ENCODE results near the gene IFT25.
"Not testable (repeated sequence)": the region's sequence is repeated elsewhere in the genome, so short reads cannot be mapped to it uniquely, and the experiment has no call there.

Gene IFT25

DNA sequence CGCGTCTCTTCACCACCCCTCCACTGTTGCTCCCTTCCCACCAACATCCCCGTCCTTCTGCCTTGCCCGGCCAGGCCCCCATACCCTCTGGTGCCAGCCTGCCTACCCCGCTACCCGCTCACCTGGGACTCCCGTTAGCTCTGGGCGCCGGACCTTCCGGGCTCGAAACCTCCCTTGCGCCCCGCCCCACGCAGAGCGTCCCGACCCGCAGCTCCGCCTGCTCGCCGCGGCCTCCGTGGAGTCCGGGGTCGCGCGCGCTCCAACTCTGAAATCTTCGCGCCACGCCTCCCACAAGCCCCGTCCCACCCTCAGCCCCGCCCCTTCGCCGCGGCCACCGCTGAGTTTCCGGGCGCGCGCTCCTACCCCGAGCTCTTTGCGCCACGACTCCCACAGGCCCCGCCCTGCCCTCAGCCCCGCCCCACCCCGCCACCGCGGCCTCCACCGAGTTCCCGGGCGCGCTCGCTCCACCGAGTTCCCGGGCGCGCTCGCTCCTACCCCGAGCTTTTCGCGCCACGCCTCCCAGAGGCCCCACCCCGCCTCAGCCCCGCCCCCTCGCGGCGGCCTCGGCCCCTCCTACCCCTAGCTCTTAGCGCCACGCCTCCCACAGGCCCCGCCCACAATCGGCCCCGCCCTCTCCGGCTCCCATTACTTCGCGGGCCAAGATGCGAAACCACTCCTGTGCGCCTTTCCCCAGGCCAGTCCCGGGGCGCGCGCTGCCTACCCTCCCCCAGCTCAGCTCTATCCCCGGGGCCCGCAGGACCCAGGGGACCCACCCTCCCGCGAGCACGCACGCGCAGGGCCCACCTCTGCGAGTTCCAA, at the start of gene IFT25:
Gene IFT25, minus strand, starts transcription at position 267 of the 819 bp plus-strand sequence. CDS start 5,617 bp downstream, outside the sequence.
- DNase-seq (ENCODE audit: low read depth): peak; percentile 96

DNA sequence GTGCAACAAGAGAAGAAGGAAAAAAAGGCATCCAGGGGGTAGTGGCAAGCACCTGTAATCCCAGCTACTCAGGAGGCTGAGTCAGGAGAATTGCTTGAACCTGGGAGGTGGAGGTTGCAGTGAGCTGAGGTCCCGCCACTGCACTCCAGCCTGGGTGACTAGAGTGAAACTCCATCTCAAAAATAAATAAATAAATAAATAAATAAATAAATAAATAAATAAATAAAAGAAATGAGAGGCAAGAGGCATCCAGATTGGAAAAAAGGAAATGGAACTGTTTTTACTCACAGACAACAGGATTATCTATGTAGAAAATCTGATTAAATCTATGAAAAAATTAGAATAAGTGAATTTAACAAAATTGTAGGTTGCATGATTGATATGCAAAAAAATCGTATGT, 49.0 kb upstream of the IFT25 start:
- not testable (repeated sequence) for DNase-seq (ENCODE audit: low read depth)

DNA sequence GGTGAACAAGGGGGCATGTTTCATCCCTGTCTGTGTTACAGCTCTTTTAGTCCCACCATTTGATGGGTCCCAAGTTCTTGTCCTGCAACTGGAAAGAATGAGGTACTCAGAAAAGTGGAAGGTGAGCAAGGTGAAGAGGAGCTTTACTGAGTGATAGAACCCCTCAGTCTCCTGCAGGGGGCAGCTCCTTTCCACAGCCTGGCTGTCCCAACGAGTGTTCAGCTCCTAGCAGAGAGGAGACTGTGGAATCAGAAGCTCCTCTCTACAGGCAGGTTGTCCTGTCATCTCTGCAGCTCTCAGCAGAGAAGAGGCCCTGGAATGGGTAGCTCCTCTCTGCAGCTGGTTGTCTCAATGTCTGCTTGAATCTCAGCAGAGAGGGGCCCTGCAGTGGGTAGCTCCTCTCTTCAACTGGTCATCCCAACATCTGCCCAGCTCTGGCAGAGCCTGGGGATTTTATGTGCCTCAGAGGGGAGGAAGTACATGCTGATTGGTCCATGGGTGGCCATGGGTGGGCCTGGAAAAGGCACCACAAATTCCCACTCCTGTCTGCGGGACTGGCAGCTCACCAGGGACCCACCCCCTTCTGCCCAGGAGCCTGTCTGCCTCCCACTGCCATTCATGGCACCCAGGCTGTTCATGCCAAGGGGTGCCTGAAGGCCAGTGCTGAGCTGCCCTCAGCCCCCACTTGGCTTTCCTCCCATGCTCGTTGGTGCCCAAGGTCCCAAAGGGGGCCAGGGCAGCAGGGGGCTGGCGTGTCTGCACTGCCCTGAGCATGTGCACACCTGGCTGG, 46.8 kb upstream of the IFT25 start:
- DNase-seq (ENCODE audit: low read depth): peak; percentile 18

DNA sequence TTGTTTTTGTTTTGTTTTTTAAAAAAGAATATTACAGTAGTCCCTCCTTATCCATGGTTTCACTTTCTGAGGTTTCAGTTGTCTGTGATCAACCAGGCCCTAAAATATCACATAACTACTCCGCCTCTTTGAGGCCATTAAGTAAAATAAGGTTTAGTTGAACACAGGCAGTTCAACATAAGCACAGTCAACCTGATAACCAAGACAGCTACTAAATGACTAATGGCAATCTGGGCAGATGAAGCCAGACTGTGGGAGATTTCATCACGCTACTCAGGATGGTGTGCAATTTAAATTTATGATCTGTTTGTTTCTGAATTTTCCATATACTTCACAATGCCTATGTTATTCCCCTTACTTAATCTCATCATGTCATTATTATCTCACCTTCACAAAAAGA, 42.4 kb upstream of the IFT25 start:
- DNase-seq (ENCODE audit: low read depth): peak; percentile 44

DNA sequence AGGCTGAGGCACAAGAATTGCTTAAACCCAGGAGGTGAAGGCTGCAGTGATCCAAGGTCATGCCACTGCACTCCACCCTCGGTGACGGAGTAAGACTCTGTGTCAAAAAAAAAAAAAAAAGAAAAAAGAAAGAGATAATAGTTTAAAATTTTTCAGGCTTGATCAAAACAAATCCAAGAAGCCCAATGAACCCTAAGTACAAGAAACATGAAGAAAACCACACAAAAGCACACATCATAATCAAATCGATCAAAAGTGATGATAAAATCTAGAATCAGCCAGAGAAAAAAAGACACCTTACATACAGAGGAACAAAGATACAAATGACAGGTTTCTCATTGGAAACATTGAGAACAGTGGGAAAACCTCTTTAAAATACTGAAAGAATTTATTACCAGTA, 41.0 kb upstream of the IFT25 start:
- DNase-seq (ENCODE audit: low read depth): no peak

DNA sequence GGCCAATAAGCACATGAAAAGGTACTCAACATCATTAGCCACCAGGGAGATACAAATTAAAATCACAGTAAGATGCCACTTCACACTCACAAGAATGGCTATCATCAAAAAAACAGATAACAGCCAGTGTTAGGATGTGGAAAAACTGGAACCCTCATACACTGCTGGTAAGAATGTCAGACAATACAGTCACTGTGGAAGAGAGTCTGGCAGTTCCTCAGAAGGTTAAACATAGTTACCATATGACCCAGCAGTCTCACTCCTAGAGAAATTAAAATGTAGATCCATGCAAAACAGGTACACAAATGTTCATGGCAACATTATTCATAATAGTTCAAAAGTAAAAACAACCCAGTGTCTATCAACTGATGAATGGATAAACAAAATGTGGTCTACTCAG, 39.2 kb upstream of the IFT25 start:
- DNase-seq (ENCODE audit: low read depth): no peak

DNA sequence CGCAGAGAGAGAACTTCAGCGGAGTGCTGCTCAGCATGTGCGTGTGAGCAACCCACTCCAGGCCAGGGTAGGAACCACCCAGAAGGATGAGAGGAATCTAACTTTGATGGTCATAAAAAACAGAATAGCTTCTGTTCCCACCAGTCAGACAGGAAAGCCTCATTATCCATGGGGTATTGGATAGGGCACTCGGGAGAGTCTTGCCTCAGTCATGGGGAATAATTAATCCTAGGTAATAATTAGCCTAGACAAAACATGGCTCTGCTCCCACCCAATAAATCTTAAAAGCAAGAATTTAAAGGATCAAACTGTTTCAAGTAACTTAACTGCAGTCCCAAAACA, 37.2 kb upstream of the IFT25 start:
- no peak for DNase-seq (ENCODE audit: low read depth)

DNA sequence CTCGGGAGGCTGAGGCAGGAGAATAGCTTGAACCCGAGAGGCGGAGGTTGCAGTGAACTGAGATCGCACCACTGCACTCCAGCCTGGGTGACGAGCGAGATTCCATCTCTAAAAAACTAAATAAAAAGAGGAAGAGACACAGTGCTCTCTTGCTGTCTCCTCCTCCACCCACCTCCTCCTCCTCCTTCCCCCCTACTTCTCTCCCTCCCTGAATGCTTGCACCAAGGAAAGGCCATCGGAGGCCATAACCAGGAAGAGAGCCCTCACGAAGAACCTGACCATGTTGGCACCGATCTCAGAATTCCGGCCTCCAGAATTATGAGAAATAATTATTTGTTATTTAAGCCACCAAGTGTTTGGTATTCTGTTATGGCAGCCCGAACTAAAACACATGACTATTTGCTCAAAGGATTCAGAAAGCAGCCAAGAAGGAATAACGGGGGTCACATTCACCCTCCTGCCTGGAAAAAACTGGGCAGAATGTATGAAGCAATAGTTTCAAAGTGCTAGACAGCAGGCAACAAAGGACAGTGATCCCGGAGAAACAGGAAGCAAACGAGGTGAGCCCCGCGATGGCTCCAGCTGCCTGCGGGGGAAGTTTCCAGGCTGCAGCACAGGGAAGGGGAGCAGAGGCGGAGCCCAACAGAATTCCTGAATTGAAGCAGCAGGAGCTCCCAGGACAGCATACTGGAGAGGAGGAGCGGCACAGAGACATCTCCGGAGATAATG, 36.7 kb upstream of the IFT25 start:
- peak; percentile 77 for DNase-seq (ENCODE audit: low read depth)

DNA sequence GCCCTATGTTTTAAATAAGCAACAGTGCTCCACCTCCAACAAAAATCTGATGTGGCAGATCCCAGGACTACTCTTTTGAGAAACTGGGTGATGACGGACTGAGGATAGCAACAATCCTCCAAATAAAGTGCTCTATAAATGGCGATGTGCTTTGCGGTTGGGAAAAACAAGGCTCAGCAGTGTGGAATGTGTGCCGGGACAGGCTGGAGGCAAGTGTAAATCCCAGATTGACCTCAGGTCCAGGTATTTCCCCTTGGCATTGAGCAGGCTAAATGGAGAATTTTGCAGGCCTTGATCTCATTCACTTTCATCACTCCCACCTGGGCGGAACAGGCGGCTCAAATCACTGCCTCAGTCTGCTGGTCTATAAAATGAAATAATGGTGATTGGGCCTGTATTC, 35.7 kb upstream of the IFT25 start:
- no peak for DNase-seq (ENCODE audit: low read depth)

DNA sequence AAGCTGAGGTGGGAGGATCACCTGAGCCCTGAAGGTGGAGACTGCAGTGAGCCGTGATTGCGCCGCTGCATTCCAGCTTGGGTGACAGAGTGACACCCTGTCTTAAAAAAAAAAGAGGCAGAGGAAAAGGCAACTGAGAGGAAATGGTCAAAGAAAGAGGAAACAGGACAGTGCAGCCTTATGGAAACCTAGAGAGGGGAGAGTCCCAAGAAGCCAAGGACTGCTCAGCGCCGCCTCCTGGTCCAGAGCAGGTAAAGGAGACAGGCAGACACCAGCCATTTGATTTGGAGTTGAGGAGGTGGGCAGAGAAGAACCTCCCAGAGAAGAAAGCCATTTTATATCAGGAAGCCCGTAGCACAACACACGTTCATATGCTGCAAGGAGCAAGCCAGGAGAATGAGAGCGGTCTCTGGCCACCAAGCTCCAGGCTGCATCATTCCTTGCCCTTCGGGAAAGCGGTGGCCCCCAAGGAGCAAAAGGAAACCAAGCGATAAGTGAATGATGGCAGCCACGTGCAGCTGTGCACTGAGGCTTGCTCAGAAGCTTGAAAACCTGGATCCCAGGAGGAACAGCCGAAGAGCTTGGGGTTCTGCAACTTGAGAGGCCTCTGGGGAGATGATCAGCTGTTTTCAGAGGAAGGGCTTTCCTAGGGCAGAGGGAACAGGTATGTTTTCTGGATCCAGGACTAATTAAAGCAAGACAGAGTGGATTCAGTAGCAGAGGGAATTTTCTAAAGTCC, 34.4 kb upstream of the IFT25 start:
- no peak for DNase-seq (ENCODE audit: low read depth)

DNA sequence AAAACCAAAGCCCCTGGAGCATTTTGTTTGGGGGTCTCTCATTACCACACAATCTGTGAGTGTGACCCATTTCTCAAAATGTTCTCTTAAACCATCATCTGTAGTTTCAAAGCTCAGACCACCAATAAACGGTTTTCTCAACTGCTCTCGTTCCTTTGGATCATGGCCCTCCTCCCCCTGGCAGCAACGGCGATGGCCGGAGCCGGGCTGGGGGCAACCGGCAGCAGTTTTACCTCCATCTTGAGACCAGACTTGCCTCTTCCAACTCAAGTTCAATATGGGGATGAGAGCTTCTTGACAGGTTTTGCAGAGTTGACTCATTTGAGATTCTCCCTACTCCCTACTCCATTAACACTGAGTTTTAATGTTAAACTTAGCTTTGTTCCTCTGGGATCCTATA, 30.4 kb upstream of the IFT25 start:
- no peak for DNase-seq (ENCODE audit: low read depth)

DNA sequence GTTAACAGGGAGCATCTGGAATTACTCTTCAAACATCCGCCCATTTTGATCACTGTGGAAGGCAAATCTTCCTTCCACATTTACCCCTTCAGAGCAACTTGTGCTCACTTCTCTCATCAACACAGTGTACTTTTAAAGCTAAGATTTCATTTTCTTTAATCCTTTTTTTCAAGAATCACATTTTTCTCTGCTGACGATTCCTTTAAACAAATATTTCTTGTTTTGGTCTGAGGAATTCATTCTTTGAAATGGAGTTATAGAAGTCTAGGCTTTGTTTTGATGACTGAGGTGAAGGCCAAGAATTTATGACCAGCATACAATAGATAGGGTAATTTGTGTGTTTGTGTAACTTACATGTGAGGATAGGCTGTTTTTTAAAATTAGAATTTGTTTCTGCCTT, 26.2 kb upstream of the IFT25 start:
- peak; percentile 70 for DNase-seq (ENCODE audit: low read depth)

DNA sequence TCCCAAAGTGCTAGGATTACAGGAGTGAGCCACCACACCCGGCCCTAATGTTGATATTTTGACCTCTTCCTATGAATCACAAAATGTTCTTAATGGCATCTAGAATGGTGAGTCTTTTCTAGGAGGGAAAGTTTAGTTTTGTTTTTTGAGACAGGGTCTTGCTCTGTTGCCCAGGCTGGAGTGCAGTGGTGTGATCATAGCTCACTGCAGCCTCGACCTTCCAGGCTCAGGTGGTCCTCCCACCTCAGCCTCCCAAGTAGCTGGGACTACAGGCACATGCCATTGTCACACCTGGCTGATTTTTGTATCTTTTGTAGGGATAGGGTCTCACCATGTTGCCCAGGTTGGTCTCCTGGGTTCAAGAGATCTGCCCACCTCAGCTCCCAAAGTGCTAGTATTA, 23.8 kb upstream of the IFT25 start:
- DNase-seq (ENCODE audit: low read depth): not testable (repeated sequence)

DNA sequence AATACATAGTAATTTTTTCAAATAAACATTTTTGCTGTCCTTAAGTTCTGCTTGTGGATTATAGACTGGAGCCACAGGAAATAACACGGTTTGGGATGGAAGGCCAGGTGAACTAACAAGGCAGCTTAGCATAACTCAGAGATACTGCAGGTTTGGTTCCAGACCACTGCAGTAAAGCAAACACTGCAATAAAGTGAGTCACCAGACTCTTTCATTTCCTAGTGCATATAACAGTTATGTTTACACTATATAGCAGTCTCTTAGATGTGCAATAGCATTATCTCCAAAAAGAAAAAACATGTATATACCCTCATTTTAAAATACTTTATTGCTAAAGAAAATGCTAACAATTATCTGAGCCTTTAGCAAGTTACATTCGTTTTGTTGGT, 22.6 kb upstream of the IFT25 start:
- peak; percentile 27 for DNase-seq (ENCODE audit: low read depth)

DNA sequence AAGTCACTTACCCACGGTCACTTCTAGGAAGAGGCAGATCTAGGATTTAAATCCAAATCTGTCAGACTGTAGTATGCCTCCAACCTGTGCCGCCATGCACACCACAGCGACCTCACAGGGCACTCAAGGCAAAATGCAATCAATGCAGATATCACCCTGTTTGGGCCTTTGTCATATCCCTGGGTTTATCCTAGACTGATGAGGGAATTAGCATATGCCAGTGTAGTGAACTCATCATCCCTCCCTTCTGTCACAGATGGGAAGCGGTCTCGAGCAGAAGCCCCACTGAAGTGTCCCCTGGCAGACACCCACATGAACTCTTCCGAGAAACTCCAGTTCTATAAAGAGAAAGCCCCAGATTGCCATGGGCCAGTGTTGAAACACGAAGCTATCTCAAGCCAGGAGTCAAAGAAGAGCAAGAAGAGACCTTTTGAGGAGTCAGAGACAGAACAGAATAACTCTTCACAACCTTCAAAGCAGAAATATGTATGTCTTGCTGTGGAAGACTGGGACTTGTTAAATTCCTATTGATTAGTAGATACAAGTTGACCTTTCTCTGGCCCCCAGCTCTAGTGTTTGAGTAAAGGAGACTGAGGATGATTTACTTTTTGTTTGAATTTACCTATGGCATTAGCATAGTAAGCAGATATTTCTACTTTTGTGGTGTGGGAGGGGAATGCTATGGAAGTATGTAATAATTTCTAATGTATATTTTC, 22.1 kb upstream of the IFT25 start:
- DNase-seq (ENCODE audit: low read depth): no peak

DNA sequence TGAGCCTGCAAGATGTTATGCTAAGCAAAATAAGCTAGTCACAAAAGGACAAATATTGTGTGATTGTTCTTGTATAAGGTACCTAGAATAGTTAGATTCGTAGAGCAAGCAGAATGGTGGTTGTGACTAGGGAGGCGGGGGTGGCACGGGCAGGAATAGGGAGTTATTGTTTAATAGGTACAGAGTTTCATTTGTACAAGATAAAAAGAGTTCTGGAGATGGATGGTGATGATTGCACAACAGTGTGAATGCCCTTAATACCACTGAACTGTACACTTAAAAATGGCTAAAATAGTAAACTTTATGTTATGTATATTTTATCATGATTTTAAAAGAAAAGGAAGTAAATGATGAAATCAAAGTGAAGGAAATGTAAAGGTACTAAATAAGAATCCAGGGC, 21.3 kb upstream of the IFT25 start:
- DNase-seq (ENCODE audit: low read depth): no peak

DNA sequence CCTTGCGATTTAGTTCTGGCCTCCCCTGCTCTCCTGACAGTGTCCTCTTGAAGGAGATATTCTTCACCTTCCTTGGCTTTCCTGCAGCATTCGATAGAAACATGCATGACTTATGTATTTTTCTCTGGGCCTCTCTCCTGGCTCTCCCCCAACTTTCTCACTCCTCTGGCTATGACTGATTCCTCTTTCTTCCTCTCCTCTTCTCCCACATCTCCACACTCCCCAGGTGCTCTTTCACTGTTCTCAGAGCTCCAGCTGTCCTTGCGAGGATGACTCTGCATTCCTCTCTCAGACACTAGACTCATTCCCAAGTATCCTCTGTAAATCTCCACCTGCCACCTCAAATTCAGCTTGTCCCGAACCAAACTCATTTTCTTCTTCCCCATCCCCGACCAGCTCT, 18.6 kb upstream of the IFT25 start:
- no peak for DNase-seq (ENCODE audit: low read depth)

DNA sequence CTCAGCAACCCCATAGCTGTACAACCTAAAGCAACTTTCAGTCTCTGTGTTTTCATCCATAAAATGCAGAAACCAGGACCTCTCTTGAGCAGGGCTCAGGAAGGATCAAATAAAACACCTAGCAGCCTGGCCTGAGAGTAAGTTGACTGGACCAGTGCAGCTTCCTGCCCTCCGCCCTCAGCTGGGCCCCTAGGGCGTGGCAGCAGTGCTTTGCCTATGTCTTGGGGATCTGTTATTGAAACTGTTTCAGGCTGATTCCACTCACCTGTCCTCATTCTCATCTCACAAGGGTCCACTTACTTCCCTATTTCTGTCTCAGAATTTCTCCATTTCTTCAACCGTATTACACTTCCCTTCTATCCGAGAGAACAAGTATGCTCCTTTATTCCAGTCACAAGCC, 18.0 kb upstream of the IFT25 start:
- DNase-seq (ENCODE audit: low read depth): no peak

DNA sequence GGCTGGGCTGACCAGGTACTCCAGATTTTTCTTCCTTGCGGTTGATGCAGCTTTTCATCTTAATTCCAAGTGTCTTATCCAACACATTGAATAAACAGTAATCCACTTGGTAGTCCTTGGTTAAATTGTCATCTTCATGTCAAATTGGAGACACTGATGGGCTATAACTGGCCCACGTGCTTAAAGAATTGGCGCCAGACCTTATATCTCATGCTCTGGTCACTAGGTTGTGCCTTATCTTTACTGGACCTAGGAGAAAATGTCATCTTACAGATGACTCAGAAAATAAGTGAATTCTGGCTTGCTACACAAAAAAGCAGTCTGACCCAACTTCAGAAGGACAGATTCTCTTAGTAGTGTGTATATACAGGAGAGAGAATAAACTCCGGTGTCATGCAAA, 16.9 kb upstream of the IFT25 start:
- no peak for DNase-seq (ENCODE audit: low read depth)

DNA sequence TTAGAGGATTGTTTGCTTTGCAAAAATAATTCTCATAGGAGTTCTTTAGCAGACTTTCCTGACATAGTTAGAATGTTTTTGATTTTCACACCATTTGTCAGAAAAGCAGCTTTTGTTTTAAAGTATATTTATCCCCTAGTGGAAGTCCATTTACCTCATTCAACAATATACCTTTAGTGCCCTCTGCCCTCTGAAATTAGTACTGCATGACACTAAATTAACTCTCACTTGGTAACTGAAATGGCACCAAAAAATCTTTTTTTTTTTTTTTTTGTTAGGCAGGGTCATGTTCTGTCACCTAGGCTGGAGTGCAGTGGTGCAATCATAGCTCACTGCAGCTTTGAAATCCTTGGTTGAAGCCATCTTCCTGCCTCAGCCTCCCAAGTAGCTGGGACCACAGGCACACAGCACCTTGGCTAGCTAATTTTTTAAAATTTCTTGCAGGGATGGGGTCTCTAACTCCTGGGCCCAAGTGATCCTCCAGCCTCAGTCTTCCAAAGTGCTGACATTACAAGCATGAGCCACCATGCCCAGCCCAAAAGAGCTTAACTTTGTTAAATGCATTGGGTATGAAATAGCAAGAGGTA, 14.3 kb upstream of the IFT25 start:
- peak; percentile 35 for DNase-seq (ENCODE audit: low read depth)

DNA sequence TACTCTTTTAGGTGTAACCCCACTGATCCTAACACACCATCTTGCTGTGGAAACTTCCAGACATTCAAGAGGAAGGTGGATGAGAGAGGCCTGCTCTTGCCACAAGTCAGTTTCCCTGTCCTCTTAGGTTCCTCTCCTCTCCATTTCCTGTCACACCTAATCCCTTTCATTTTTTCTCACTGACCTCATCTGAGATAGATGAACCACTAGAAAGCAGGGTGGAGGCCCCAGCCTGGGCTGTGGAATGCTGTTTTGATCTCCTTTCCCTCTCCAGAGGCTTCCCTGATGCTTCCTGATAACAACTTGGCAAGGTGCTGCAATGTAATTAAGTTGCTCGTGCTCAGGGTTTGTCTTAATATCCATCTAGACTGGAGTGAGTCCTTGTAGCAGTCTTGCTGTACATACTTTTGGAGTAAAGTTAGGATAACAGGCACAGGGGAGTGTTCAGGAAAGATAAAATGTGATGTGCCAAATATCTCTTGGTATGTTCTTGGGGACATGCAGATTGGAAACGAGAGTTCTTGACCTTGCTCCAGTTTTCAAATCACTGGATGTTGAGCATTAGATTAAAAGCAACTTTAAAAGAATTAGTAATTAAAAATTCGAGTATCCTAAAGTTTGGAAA, 11.8 kb upstream of the IFT25 start:
- peak; percentile 76 for DNase-seq (ENCODE audit: low read depth)

All from EH (cell line).